Neutrophil (primary cell): ENCODE results near the gene PLEKHG2.

Experiments
- H3K27ac ChIP-seq: fragments of 200-600 bp; sonication (generic); 2 replicates; pipeline ENCODE4 v1.5.1; 2016; ENCODE audit warnings: mild to moderate bottlenecking, moderate library complexity
- H3K27me3 ChIP-seq: fragments of 200-600 bp; sonication (generic); 2 replicates; pipeline ENCODE4 v1.6.0; 2016; ENCODE audit warnings: mild to moderate bottlenecking
- H3K36me3 ChIP-seq: fragments of 200-600 bp; sonication (generic); 2 replicates; pipeline ENCODE4 v1.5.1; 2017
- H3K4me1 ChIP-seq, 2 experiments: fragments of 200-600 bp in 1 of 2; sonication (generic) in 1 of 2; 1 replicate in 1 of 2; 2 replicates in 1 of 2; pipeline versions ENCODE4 v1.5.1 to v1.6.1; 2013 to 2016; ENCODE audit warnings: low read depth in 1 of 2, low read length in 1 of 2, mild to moderate bottlenecking in 1 of 2, moderate library complexity in 1 of 2; ENCODE audit not compliant: control insufficient read depth in 1 of 2, insufficient read depth in 1 of 2
- H3K4me3 ChIP-seq, 2 experiments: fragments of 200-600 bp in 1 of 2; sonication (generic) in 1 of 2; 1 replicate in 1 of 2; 2 replicates in 1 of 2; pipeline ENCODE4 v1.5.1; 2013 to 2016; ENCODE audit warnings: low read depth in 1 of 2, low read length in 1 of 2, mild to moderate bottlenecking in 1 of 2, moderate library complexity in 1 of 2
- H3K9me3 ChIP-seq: fragments of 200-600 bp; sonication (generic); 2 replicates; pipeline ENCODE4 v1.5.1; 2016
- CTCF ChIP-seq: fragments of 200-600 bp; sonication (generic); IDR thresholded peaks from 2 replicates; pipeline ENCODE4 v1.5.1; 2016; ENCODE audit warnings: antibody characterized with exemption

The PLEKHG2 gene

GRCh38 chr19:39422020-39422419 is 9.6 kb downstream of the PLEKHG2 start:
- Histone ChIP-seq H3K36me3 (no peaks in the 10 kb centered on the region), H3K27me3 (no peaks in the 10 kb centered on the region), H3K4me3 (no peak overlapping the region), H3K9me3 (no peaks in the 10 kb centered on the region), H3K27ac (no peak overlapping the region), H3K4me1 (no peaks in the 10 kb centered on the region)
- no peak for TF ChIP-seq CTCF

- Histone ChIP-seq H3K9me3 (no peaks in the 10 kb centered on the region), H3K4me1 (no peaks in the 10 kb centered on the region), H3K27ac (no peak overlapping the region), H3K36me3 (no peaks in the 10 kb centered on the region), H3K4me3 (no peak overlapping the region), H3K27me3 (peaks cover 10% of the 10 kb centered on the region)
- no peak for TF ChIP-seq CTCF
Measured at GRCh38 chr19:39423258-39424086, 11.0 kb downstream of the PLEKHG2 start.

GRCh38 chr19:39424934-39425333 is 12.5 kb downstream of the PLEKHG2 start:
- TF ChIP-seq CTCF: no peak
- Histone ChIP-seq H3K27me3 (peaks cover 14% of the 10 kb centered on the region), H3K9me3 (no peaks in the 10 kb centered on the region), H3K4me1 (no peaks in the 10 kb centered on the region), H3K4me3 (no peak overlapping the region), H3K36me3 (no peaks in the 10 kb centered on the region), H3K27ac (no peak overlapping the region)

- H3K27me3 ChIP-seq: peaks cover 14% of the 10 kb centered on the region
- no peak overlapping the region for H3K27ac ChIP-seq
- no peak overlapping the region for H3K4me3 ChIP-seq
- H3K9me3 ChIP-seq: no peaks in the 10 kb centered on the region
- TF ChIP-seq CTCF: no peak
- peaks cover 0 to 6% of the 10 kb centered on the region in 2 experiments for H3K4me1 ChIP-seq
- H3K36me3 ChIP-seq: no peaks in the 10 kb centered on the region
Measured at GRCh38 chr19:39425744-39426143, 13.3 kb downstream of the PLEKHG2 start.

GRCh38 chr19:39426170-39426569 is 13.7 kb downstream of the PLEKHG2 start:
- no peak for TF ChIP-seq CTCF
- no peak overlapping the region for H3K27ac ChIP-seq
- H3K4me3 ChIP-seq: no peak overlapping the region
- peaks cover 14% of the 10 kb centered on the region for H3K27me3 ChIP-seq
- no peaks in the 10 kb centered on the region for H3K9me3 ChIP-seq
- peaks cover 0 to 10% of the 10 kb centered on the region in 2 experiments for H3K4me1 ChIP-seq
- no peaks in the 10 kb centered on the region for H3K36me3 ChIP-seq
